GM10248 (cell line): ENCODE data around the gene CBY1.
A peak's percentile ranks its signal among the peaks of the same experiment; 100 is the strongest.

Source experiments
- CTCF ChIA-PET: fragments of 300-600 bp; sonication (Branson Sonifier 250); formaldehyde crosslinking; extraction: SDS; loops from one replicate; lab custom pipeline; 2021; ENCODE audit warnings: antibody characterized with exemption; lab: Yijun Ruan, JAX
- POLR2A ChIA-PET: fragments of 350-650 bp; sonication (Branson Sonifier 250); formaldehyde crosslinking; extraction: SDS; loops from one replicate; lab custom pipeline; 2020; ENCODE audit warnings: antibody characterized with exemption; lab: Yijun Ruan, JAX
- DNase-seq: peaks from one replicate; pipeline ENCODE4 v3.0.0; 2012; ENCODE audit errors: extremely low spot score
- CTCF ChIP-seq: IDR thresholded peaks from 2 replicates; pipeline ENCODE4 v1.5.1; 2012; ENCODE audit warnings: mild to moderate bottlenecking, low read depth; ENCODE audit errors: extremely low read depth, missing control alignments, control extremely low read depth

The CBY1 gene

GRCh38 chr22:38705235-38706100 is 49.0 kb downstream of the CBY1 start, which contains the start of gene GTPBP1:
Gene GTPBP1, plus strand, starts transcription at chr22:38705944. Its CDS starts 12 bp downstream, at chr22:38705956.
- no peak for TF ChIP-seq CTCF
- CTCF ChIA-PET, result interaction anchor here (1.0 to 3.1 kb wide), 4 partner anchors 10 to 443 kb away, joined by 3 to 14 read pairs (median 6); partner anchors contain the start of gene TOMM22
- DNase-seq, result peak; percentile 96
- POLR2A ChIA-PET, result interaction anchor here (0.7 to 1.0 kb wide), 3 partner anchors 24 to 166 kb away, joined by 3 to 5 read pairs (median 3); partner anchors contain the start of genes CBX6 and TOMM22

GRCh38 chr22:38706101-38706900 is 49.9 kb downstream of the CBY1 start:
- DNase-seq, result no peak
- TF ChIP-seq CTCF, result no peak
- POLR2A ChIA-PET, result interaction anchor here (0.6 to 1.0 kb wide), 3 partner anchors 25 to 476 kb away, joined by 3 to 5 read pairs (median 4); partner anchors contain the start of gene TOMM22
- CTCF ChIA-PET, result interaction anchor here (1.0 to 3.1 kb wide), 6 partner anchors 10 to 444 kb away, joined by 3 to 14 read pairs (median 6); partner anchors contain the start of gene TOMM22

GRCh38 chr22:38706901-38707195 is 50.4 kb downstream of the CBY1 start:
- POLR2A ChIA-PET, result interaction anchor here (0.6 kb wide), 1 partner anchor 476 kb away, joined by 4 read pairs; no protein-coding TSS in a partner anchor
- CTCF ChIA-PET, result interaction anchor here (1.0 to 3.1 kb wide), 5 partner anchors 11 to 25 kb away, joined by 3 to 14 read pairs (median 9); partner anchors contain the start of gene TOMM22
- TF ChIP-seq CTCF, result no peak
- no peak for DNase-seq

- no peak for DNase-seq
- CTCF ChIA-PET, result interaction anchor here (1.0 to 3.1 kb wide), 6 partner anchors 9 to 26 kb away, joined by 3 to 14 read pairs (median 7); partner anchors contain the start of gene TOMM22
- POLR2A ChIA-PET, result interaction anchor here (0.7 kb wide), 1 partner anchor 9 kb away, joined by 3 read pairs; no protein-coding TSS in a partner anchor
- no peak for TF ChIP-seq CTCF
Measured at GRCh38 chr22:38707346-38707745, 50.9 kb downstream of the CBY1 start.

GRCh38 chr22:38707984-38708383 is 51.5 kb downstream of the CBY1 start:
- POLR2A ChIA-PET, result interaction anchor here (0.7 kb wide), 1 partner anchor 8 kb away, joined by 3 read pairs; no protein-coding TSS in a partner anchor
- no peak for TF ChIP-seq CTCF
- CTCF ChIA-PET, result interaction anchor here (0.7 to 1.9 kb wide), 3 partner anchors 8 to 26 kb away, joined by 3 to 9 read pairs (median 5); partner anchors contain the start of gene TOMM22
- no peak for DNase-seq
